GM18951 (cell line): ENCODE data around the gene GPC5.

ENCODE experiments used
- POLR2A ChIP-seq: IDR thresholded peaks from 4 replicates; pipeline ENCODE4 v1.6.1; 2011; ENCODE audit warnings: mild to moderate bottlenecking; ENCODE audit not compliant: insufficient read length, insufficient read depth; ENCODE audit errors: extremely low read depth
- in situ Hi-C: fragments of 300-500 bp; cut with MboI; formaldehyde crosslinking; loops from one replicate; pipeline ENCODE4 v1.12.0; 2022; ENCODE audit warnings: low sequenced_read_pairs, mixed read lengths, inconsistent platforms; ENCODE audit not compliant: unreplicated experiment

The GPC5 gene

DNA sequence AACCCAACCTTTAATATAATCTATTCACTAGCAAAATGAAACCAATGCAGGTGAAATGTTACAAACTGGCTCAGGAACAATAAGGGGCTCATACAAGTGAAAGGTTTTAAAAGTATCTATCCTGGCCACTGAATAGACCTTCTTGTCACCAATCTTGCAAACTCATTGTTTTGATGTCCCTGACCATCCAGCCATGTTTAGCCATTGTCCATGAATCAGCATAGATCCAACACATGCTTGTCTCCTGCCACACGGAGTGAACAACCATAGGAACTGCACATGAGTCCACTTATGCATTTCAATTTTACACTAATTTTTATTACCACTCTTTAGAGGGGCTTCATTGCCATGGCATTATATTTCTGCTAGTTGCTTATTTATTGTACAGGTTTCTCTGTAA lies 331.4 kb downstream of the GPC5 start:
- in situ Hi-C loops, result no loop called here
- no peak for TF ChIP-seq POLR2A

DNA sequence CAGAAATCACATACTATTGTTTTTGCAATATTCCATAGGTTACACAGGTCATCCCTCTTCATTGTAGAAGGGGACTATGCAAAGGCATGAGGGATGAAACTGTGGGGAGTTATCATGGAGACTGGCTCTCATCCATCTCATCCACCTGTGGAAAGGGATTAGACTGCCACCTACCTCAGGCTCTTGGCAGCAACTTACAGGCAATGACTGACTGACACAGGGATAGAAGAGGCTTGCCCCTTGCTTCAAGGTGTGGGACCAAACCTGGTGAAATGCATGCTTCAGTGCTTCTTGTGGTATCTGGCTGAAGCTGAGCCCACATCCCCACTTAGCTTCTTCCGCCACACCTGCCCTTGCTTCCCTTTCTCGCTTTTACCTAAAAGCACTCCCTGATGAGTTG lies 341.3 kb downstream of the GPC5 start:
- no peak for TF ChIP-seq POLR2A
- in situ Hi-C loops, result no loop called here

DNA sequence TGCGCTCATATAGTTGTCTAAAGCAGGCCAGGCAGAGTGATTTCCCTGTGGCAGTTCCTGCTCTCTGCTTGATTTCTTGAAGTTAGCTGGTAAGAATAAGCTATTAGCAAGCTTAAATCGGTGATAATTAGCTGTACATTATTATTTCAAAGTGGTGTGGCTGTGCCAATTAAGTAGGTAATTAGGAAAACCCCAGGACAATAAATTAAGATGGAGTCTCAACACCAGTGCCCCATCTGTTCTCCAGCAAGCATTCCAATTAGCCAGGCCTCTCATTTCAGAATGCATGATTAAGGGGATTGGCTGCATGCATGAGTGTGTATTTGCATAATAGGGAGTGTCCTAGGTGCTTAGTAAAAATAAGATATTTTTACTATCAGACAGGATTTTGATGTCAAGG lies 342.3 kb downstream of the GPC5 start:
- in situ Hi-C loops, result no loop called here
- no peak for TF ChIP-seq POLR2A

DNA sequence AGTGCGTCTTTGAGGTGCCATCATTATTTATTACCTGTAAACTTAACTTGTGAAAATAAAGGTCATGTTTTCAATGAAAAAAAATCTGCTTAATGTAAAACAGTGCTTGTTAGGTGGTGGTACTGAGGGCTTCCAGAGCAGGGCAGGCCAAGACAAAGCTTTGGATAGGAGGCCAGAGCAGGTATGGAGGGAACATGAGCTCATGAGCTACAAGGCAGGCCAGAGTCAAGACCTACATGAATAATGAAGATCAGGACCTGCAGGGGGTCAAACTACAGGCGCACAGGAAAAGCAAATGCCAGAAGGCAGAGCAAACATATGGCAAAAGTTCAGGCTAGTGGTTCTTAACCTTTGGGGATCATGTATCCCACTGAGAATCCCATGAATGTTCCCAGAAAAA lies 343.5 kb downstream of the GPC5 start:
- in situ Hi-C loops, result no loop called here
- TF ChIP-seq POLR2A, result no peak

DNA sequence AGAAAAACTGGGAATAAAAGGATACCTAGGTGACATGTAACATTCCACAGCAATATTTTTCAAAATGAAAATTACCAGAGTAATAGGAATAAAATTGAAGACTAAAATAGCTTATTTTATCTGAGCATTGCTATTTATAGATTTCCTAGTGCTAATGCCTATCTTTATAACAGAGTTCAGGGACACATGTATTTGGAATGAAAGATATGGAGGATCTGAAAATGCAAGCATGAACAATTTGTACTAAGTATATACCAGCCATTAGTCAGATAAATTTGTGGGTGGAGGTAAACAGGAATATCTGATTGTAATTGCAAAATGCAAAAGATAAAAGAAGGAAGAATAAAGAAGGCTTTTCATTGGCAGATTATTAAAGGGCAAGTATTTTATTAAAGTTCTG lies 345.9 kb downstream of the GPC5 start:
- TF ChIP-seq POLR2A, result no peak
- in situ Hi-C loops, result no loop called here

DNA sequence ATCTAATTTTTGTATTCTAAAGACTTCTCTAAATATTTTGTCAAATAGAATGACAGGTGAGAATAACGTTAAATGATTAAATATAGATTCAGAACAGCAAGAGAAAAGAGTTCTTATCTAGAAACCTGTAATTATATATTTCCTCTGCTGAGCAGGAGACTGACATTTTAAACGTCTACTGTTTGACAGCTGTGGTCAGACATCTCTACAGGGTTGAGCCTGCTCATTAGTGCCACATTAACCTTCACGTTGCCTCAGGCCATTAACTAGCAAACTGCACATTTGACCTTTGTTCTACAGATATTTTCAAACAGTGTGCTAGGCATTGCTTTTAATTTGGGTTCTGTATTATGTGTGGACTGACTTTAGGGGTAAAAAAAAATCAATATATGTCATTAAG lies 347.5 kb downstream of the GPC5 start:
- TF ChIP-seq POLR2A, result no peak
- in situ Hi-C loops, result no loop called here

DNA sequence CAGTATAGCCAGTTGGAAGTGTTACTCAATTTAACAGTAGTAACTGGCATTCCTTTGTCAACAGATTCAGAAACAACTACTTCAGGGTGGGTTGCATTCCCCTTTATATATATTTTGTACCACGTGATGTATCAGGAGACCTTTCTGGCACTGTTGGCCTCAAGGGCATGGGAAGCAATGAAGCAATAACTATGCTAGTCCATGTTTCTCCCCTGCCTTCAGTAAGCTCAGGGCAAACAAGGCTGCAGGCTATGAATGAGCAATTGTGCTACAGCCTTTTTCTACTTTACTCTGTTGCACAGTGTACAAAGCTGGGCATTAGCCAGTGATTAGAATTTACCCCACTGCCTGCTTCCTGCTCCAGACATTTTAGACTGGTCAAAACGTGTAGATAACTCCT lies 348.8 kb downstream of the GPC5 start:
- in situ Hi-C loops, result no loop called here
- no peak for TF ChIP-seq POLR2A

DNA sequence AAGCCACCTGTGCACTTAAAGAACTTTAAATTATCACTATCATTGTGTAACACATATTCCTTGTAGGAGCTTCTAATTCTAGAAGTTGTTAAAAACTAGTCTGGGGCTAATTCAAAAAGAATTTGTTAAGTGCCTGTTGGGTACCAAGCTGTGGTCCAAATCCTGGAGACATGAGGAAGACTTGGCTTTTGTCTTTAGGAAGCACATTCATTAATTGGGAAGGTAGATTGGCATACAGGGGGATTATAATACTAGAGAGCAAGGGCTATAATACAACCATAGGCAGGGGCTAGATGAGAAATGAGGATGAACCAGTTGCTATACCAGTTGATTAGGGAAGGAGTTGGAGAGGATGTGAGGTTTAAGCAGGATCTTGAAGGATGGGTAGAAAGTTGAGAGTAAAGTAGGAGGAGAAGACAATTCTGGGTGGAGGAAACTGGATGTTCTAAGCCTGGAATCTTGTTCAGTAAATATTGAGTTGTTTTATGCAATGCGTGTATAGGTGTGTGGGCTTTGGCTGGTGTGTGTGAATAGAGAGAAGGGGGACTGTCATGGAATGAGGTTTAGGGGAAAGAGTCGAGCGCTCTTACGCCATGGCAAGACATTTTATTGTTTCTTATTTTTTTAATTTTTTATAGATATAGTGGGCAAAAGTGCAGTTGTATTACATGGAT lies 350.1 kb downstream of the GPC5 start:
- TF ChIP-seq POLR2A, result no peak
- in situ Hi-C loops, result no loop called here

DNA sequence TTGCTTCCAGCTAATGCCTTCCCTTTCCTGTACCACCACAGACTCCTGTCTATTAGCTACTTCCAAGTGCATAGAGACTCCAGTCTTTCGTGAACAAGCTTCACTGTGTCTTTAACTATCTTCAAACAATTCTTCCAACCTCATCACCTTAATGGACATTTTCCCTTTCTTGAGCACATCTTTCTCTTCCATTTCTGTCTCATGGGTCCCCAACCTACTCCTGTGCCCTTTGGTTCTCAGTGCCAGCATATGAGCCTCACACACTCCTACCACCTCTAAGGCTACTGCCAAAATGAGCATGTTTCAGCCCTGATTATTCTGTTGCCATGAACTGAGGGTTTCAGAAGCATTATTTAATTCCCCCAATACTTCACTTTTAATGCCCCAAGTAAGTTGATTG lies 360.3 kb downstream of the GPC5 start:
- in situ Hi-C loops, result no loop called here
- no peak for TF ChIP-seq POLR2A

DNA sequence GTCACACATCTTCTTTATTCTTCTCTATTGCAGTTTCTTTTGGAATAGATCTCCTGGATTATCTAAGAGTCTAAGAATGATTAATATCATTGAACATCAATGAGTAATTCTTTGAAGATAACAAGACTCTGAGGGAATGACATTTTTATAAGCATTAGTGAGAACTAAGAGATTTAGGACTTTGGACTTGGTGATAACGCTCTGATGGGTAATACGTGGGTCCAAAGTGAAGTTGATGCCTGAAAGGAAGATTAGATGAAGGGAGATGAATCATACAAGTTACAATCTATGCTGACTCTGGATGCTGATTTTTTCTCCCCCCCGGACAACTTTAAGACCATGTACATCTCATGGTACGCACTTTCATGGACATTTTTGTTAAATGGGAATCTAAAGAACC lies 364.5 kb downstream of the GPC5 start:
- TF ChIP-seq POLR2A, result no peak
- in situ Hi-C loops, result no loop called here

DNA sequence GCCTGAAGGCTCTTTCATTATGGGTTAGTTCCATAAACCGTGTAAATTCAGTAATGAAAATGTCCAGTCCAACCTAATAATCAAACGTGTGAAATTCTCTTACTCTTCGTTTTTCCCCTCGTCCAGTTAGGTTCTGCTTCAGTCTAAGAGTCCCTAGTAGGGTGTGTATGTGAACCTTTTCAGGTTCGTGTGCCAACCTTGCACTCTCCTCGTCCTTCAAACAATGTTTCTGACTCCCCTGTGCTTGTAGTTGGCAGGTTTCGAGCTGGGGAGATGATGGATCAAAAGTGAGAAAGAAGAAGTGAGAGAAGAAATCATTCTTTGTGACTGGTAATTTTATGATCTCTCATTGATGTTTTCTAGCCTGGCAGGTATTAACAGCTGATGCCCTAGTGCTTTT lies 366.1 kb downstream of the GPC5 start:
- no peak for TF ChIP-seq POLR2A
- in situ Hi-C loops, result no loop called here

DNA sequence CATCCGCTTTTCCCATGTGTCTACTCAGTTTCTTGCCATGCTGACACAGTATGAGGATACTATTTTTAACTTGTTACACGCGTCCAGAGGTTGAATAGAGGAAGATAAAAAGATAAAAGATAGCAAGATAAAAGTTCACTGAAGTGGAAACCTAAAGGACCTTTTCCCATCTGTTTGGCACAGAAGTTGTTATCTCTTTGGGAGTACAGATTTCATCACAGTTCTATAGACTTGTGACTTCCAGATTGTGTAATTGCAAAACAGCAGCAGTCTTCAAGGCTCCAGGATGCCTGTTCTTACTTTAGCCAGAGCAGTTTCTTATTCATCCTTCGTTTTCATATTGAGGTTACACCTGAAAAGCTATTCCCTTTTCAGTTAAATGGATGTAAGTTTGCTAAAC lies 369.2 kb downstream of the GPC5 start:
- TF ChIP-seq POLR2A, result no peak
- in situ Hi-C loops, result no loop called here

DNA sequence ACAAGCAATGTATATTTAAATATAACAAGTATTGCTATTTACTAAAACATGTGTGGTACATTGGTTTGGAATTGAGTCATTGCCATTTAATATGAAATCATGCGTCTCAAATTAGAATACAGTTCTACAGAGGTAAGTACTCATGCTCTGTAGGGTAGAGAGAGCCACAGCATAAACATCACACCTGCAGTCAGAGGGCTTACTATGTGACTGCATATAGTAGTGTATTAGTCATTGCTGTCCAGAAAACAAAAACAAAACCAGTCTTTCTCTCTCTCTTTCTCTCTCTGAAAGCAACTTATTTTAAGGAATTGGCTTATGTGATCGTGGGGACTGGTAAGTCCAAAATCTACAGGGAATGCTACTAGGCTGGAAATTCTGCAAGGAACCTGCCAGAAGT lies 370.3 kb downstream of the GPC5 start:
- TF ChIP-seq POLR2A, result no peak
- in situ Hi-C loops, result no loop called here

DNA sequence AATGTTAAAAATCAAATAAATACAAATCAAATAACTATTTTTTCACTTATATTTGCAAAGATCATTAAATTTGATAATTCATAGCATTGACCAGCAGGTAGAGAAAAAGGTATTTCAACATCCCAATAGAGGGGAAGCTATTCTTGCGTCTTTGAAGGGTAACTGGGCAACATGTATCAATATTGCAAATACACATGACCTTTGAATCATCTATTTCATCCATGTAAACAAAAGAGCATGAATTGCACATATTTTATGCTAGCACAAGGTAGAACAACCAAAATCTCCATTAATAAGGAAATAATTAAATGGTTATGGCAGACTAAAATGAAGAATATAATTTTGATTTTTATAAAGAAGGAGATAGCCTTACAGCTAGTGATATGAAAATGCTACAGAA lies 372.8 kb downstream of the GPC5 start:
- no peak for TF ChIP-seq POLR2A
- in situ Hi-C loops, result no loop called here
